ENCODE results near the gene OSBP2. TPM values are rescaled to one million over a fixed set of nuclear protein-coding genes. Genes with fewer than 3 reads are reported as not detected.

The OSBP2 gene
- total RNA-seq, 1 donor from 2014 or later = 2.4 TPM

- no peak overlapping the region for H3K27ac Mint-ChIP-seq (ENCODE audit: unreplicated experiment)
- H3K27me3 Mint-ChIP-seq (ENCODE audit: low read depth) = no peaks in the 10 kb centered on the region
- H3K9me3 Mint-ChIP-seq (ENCODE audit: low read depth) = no peaks in the 10 kb centered on the region
- DNase-seq (ENCODE audit: low spot score) = no peak
- no peak overlapping the region for H3K4me3 Mint-ChIP-seq (ENCODE audit: unreplicated experiment)
- TF ChIP-seq, protein P1, sequence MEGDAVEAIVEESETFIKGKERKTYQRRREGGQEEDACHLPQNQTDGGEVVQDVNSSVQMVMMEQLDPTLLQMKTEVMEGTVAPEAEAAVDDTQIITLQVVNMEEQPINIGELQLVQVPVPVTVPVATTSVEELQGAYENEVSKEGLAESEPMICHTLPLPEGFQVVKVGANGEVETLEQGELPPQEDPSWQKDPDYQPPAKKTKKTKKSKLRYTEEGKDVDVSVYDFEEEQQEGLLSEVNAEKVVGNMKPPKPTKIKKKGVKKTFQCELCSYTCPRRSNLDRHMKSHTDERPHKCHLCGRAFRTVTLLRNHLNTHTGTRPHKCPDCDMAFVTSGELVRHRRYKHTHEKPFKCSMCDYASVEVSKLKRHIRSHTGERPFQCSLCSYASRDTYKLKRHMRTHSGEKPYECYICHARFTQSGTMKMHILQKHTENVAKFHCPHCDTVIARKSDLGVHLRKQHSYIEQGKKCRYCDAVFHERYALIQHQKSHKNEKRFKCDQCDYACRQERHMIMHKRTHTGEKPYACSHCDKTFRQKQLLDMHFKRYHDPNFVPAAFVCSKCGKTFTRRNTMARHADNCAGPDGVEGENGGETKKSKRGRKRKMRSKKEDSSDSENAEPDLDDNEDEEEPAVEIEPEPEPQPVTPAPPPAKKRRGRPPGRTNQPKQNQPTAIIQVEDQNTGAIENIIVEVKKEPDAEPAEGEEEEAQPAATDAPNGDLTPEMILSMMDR (IDR thresholded peaks at IDR 0.05) = no peak
- no peaks in the 10 kb centered on the region for H3K36me3 Mint-ChIP-seq (ENCODE audit: low read depth)
- H3K4me1 Mint-ChIP-seq (ENCODE audit: low read depth) = peaks cover 20% of the 10 kb centered on the region
These were observed 178.5 kb downstream of the OSBP2 start for GRCh38 chr22:30873086-30873650.

GRCh38 chr22:30873661-30874060 lies 179.0 kb downstream of the OSBP2 start:
- Mint-ChIP-seq H3K36me3 (ENCODE audit: low read depth) (no peaks in the 10 kb centered on the region), H3K27me3 (ENCODE audit: low read depth) (no peaks in the 10 kb centered on the region), H3K9me3 (ENCODE audit: low read depth) (no peaks in the 10 kb centered on the region), H3K4me3 (ENCODE audit: unreplicated experiment) (no peak overlapping the region), H3K27ac (ENCODE audit: unreplicated experiment) (no peak overlapping the region), H3K4me1 (ENCODE audit: low read depth) (peaks cover 20% of the 10 kb centered on the region)
- TF ChIP-seq, protein P1 (IDR thresholded peaks at IDR 0.05) = no peak
- DNase-seq (ENCODE audit: low spot score) = no peak

GRCh38 chr22:30874431-30875370 lies 180.0 kb downstream of the OSBP2 start:
- Mint-ChIP-seq H3K27ac (ENCODE audit: unreplicated experiment) (no peak overlapping the region), H3K36me3 (ENCODE audit: low read depth) (no peaks in the 10 kb centered on the region), H3K27me3 (ENCODE audit: low read depth) (no peaks in the 10 kb centered on the region), H3K4me3 (ENCODE audit: unreplicated experiment) (no peak overlapping the region), H3K4me1 (ENCODE audit: low read depth) (peaks cover 16% of the 10 kb centered on the region), H3K9me3 (ENCODE audit: low read depth) (no peaks in the 10 kb centered on the region)
- TF ChIP-seq, protein P1 (IDR thresholded peaks at IDR 0.05) = no peak
- DNase-seq (ENCODE audit: low spot score) = no peak

GRCh38 chr22:30875481-30876215 lies 181.0 kb downstream of the OSBP2 start:
- TF ChIP-seq, protein P1 (IDR thresholded peaks at IDR 0.05) = no peak
- Mint-ChIP-seq H3K4me1 (ENCODE audit: low read depth) (peaks cover 16% of the 10 kb centered on the region), H3K27me3 (ENCODE audit: low read depth) (no peaks in the 10 kb centered on the region), H3K27ac (ENCODE audit: unreplicated experiment) (no peak overlapping the region), H3K9me3 (ENCODE audit: low read depth) (no peaks in the 10 kb centered on the region), H3K36me3 (ENCODE audit: low read depth) (no peaks in the 10 kb centered on the region), H3K4me3 (ENCODE audit: unreplicated experiment) (no peak overlapping the region)
- no peak for DNase-seq (ENCODE audit: low spot score)

- Mint-ChIP-seq H3K27me3 (ENCODE audit: low read depth) (no peaks in the 10 kb centered on the region), H3K36me3 (ENCODE audit: low read depth) (no peaks in the 10 kb centered on the region), H3K27ac (ENCODE audit: unreplicated experiment) (no peak overlapping the region), H3K4me3 (ENCODE audit: unreplicated experiment) (no peak overlapping the region), H3K9me3 (ENCODE audit: low read depth) (no peaks in the 10 kb centered on the region), H3K4me1 (ENCODE audit: low read depth) (peaks cover 16% of the 10 kb centered on the region)
- DNase-seq (ENCODE audit: low spot score) = peak; percentile 55
- TF ChIP-seq, protein P1 (IDR thresholded peaks at IDR 0.05) = no peak
These were observed 181.6 kb downstream of the OSBP2 start for GRCh38 chr22:30876221-30876751.
